CD4-positive, CD25-positive, alpha-beta regulatory T cell (primary cell): ENCODE measurements around the gene CMKLR1. TPM values are rescaled to one million over a fixed set of nuclear protein-coding genes. Genes with fewer than 3 reads are reported as not detected.
A peak's percentile ranks its signal among the peaks of the same experiment; 100 is the strongest.

ENCODE experiments used
- ATAC-seq, 2 donors: fragments of 150-1000 bp; cut with Tn5 transposase; one replicate each; pipeline ENCODE4 v1.10.0; 2021; ENCODE audit warnings: low read depth in 2 of 2, moderate number of reproducible peaks in 2 of 2, moderate library complexity in 1 of 2
- DNase-seq, 3 donors: peaks; one replicate each; pipeline versions ENCODE4 v3.0.0 to v3.0.0-alpha.2; 2012 to 2022; ENCODE audit warnings: mixed read lengths in 1 of 3
- H3K27ac ChIP-seq: one replicate; pipeline ENCODE4 v1.7.0; 2013; ENCODE audit warnings: mild to moderate bottlenecking, low read length; ENCODE audit not compliant: insufficient read depth, poor library complexity, severe bottlenecking
- H3K27me3 ChIP-seq: one replicate; pipeline ENCODE4 v1.7.0; 2013; ENCODE audit warnings: low read length; ENCODE audit not compliant: control insufficient read depth, insufficient read depth
- H3K36me3 ChIP-seq: one replicate; pipeline ENCODE4 v1.7.0; 2013; ENCODE audit warnings: mild to moderate bottlenecking, low read length, moderate library complexity; ENCODE audit not compliant: control insufficient read depth, insufficient read depth
- H3K4me1 ChIP-seq: 2 replicates; pipeline ENCODE4 v1.7.0; 2013; ENCODE audit warnings: mild to moderate bottlenecking, low read length; ENCODE audit not compliant: insufficient read depth, control insufficient read depth, poor library complexity, severe bottlenecking
- H3K4me3 ChIP-seq: one replicate; pipeline ENCODE4 v1.7.0; 2013; ENCODE audit warnings: low read depth, mild to moderate bottlenecking, low read length, moderate library complexity
- H3K9me3 ChIP-seq, 2 experiments: 1 replicate in 1 of 2; 2 replicates in 1 of 2; pipeline ENCODE4 v1.7.0; 2013; ENCODE audit warnings: low read length in 2 of 2, mild to moderate bottlenecking in 1 of 2, moderate library complexity in 1 of 2; ENCODE audit not compliant: control insufficient read depth in 2 of 2
- H3K27ac Mint-ChIP-seq, 3 donors: one replicate each; pipeline ENCODE4 v1.8.0; 2020 to 2022; ENCODE audit warnings: mild to moderate bottlenecking in 3 of 3, mixed read lengths in 3 of 3, moderate library complexity in 2 of 3
- H3K27me3 Mint-ChIP-seq: one replicate; pipeline ENCODE4 v1.8.0; 2022; ENCODE audit warnings: mild to moderate bottlenecking, mixed read lengths
- H3K36me3 Mint-ChIP-seq: one replicate; pipeline ENCODE4 v1.8.0; 2020; ENCODE audit warnings: mixed read lengths
- H3K4me1 Mint-ChIP-seq, 4 donors: one replicate each; pipeline ENCODE4 v1.8.0; 2020 to 2022; ENCODE audit warnings: mixed read lengths in 4 of 4, mild to moderate bottlenecking in 1 of 4
- H3K4me3 Mint-ChIP-seq, 4 donors: one replicate each; pipeline ENCODE4 v1.8.0; 2020 to 2022; ENCODE audit warnings: mild to moderate bottlenecking in 4 of 4, mixed read lengths in 4 of 4, moderate library complexity in 3 of 4
- H3K9me3 Mint-ChIP-seq, 7 donors: one replicate each; pipeline ENCODE4 v1.8.0; 2020 to 2022; ENCODE audit warnings: mixed read lengths in 7 of 7, mild to moderate bottlenecking in 3 of 7, moderate library complexity in 2 of 7
- polyA plus RNA-seq, 4 donors: library from polyadenylated mRNA; unstranded; fragments of 300-500 nt; fragmentation: Illumina TruSeq; gene quantifications; one replicate each; pipeline ENCODE4 v1.2.3, GENCODE V29; 2021
- total RNA-seq: library from RNA; stranded (reverse); gene quantifications from one replicate; pipeline ENCODE4 v1.2.3, GENCODE V29; 2022

CMKLR1 gene
- total and polyA plus RNA-seq, 5 donors from 2014 or later: 0.18 to 1.6 (median 0.30) TPM

DNA sequence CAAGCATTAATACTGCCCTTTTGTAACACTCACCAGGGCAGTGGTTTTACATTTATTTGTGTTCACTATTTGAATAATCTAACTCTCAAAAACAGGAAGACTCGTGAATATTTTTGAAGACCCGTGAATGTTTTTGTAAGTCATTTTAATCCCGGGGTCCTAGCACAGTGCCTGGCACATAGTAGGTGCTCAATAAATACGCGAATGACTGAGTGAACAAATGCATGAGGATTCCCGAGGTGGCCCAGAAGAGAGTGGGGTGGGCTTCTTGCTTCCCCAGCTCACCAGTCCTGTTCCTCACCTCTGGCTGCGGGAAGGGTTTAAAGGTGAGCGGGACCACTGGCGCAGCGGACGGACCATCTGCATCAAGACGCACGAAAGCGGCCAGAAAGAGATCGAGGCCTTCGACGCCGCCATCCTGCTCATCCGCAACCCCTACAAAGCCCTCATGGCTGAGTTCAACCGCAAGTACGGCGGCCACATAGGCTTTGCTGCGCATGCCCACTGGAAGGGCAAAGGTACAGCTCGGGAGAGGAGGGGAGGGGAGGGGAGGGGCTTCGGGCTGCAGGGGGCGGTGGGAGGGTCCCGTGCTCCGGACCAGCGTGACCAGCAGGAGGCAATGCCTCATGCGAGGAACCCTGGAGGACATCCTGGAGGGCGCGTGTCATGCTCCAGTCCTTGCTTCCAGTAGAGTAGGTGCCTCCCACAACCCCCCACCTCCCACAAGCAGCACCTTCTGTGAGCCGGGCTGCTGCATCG, 98.9 kb downstream of the CMKLR1 start:
- no peak overlapping the region for H3K27ac Mint-ChIP-seq
- Histone ChIP-seq H3K36me3 (no peaks in the 10 kb centered on the region), H3K4me3 (no peak overlapping the region), H3K27ac (no peak overlapping the region), H3K9me3 (no peaks in the 10 kb centered on the region), H3K27me3 (peaks cover 3% of the 10 kb centered on the region), H3K4me1 (no peaks in the 10 kb centered on the region)
- H3K9me3 Mint-ChIP-seq: peaks cover 0 to 1% (median 0%) of the 10 kb centered on the region in 7 donors
- ATAC-seq (no peak), DNase-seq (no peak)
- peaks cover 16% of the 10 kb centered on the region for H3K27me3 Mint-ChIP-seq
- no peak overlapping the region for H3K4me3 Mint-ChIP-seq
- peaks cover 0 to 8% (median 3%) of the 10 kb centered on the region in 4 donors for H3K4me1 Mint-ChIP-seq
- no peaks in the 10 kb centered on the region for H3K36me3 Mint-ChIP-seq

DNA sequence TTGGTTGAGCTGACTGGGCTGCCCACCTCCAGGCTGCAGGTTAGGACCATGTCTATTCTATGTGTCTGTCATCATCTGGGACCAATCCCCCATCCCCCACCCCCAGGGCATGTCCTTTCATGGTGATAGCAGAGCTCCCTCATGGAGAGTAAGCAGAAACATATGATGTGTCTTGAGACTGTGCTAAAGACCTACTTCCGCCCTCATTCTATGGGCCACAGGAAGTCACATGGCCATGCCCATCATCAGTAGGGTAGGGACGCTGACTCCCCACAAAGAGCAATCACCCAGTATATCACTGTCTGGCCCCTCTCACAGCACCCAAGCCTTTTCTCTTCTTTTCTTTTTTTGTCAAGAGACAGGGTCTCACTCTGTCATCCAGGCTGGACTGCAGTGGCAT, 99.7 kb downstream of the CMKLR1 start:
- H3K4me1 ChIP-seq: no peaks in the 10 kb centered on the region
- Mint-ChIP-seq H3K36me3 (no peaks in the 10 kb centered on the region), H3K4me1 (peaks cover 0 to 8% (median 3%) of the 10 kb centered on the region in 4 donors), H3K4me3 (no peak overlapping the region), H3K27ac (peak overlapping the region in 1 of 3 donors; percentile 41), H3K27me3 (peaks cover 16% of the 10 kb centered on the region), H3K9me3 (peaks cover 0 to 1% (median 0%) of the 10 kb centered on the region in 7 donors)
- H3K9me3 ChIP-seq: no peaks in the 10 kb centered on the region
- H3K36me3 ChIP-seq: no peaks in the 10 kb centered on the region
- no peak for ATAC-seq
- no peak for DNase-seq
- H3K27ac ChIP-seq: no peak overlapping the region
- no peak overlapping the region for H3K4me3 ChIP-seq
- peaks cover 3% of the 10 kb centered on the region for H3K27me3 ChIP-seq

- Mint-ChIP-seq H3K27ac (peak overlapping the region in 1 of 3 donors; percentile 41), H3K4me1 (peaks cover 0 to 8% (median 3%) of the 10 kb centered on the region in 4 donors), H3K27me3 (peaks cover 12% of the 10 kb centered on the region), H3K4me3 (no peak overlapping the region), H3K9me3 (peaks cover 0 to 1% (median 0%) of the 10 kb centered on the region in 7 donors), H3K36me3 (no peaks in the 10 kb centered on the region)
- no peaks in the 10 kb centered on the region for H3K4me1 ChIP-seq
- no peaks in the 10 kb centered on the region for H3K9me3 ChIP-seq
- peaks cover 3% of the 10 kb centered on the region for H3K27me3 ChIP-seq
- DNase-seq (no peak), ATAC-seq (no peak)
- no peak overlapping the region for H3K4me3 ChIP-seq
- H3K27ac ChIP-seq: no peak overlapping the region
- no peaks in the 10 kb centered on the region for H3K36me3 ChIP-seq
Measured at GRCh38 chr12:108238474-108238873, 100.6 kb downstream of the CMKLR1 start.

Other genes starting within 250 kb of the CMKLR1 start
- 2.3 TPM for gene WSCD2, start 210.0 kb downstream of the CMKLR1 start, total RNA-seq
- gene WSCD2, start 210.0 kb downstream of the CMKLR1 start, polyA plus RNA-seq: 1 to 10 TPM in 2 of 4 donors, under 1 TPM in 2; 0.23 to 1.8 (median 1.2) TPM
- gene FICD, start 176.0 kb upstream of the CMKLR1 start, total RNA-seq: 5.4 TPM
- 1 to 10 TPM in 3 of 4 donors, under 1 TPM in 1; 0.79 to 4.7 (median 2.3) TPM for gene FICD, start 176.0 kb upstream of the CMKLR1 start, polyA plus RNA-seq
- 107 TPM for gene SART3, start 221.9 kb upstream of the CMKLR1 start, total RNA-seq
- 10 to 100 TPM; 25.3 to 37.6 (median 32.2) TPM for gene SART3, start 221.9 kb upstream of the CMKLR1 start, polyA plus RNA-seq
- gene ISCU, start 223.3 kb upstream of the CMKLR1 start, total RNA-seq: 173 TPM
- gene ISCU, start 223.3 kb upstream of the CMKLR1 start, polyA plus RNA-seq: 100 to 1,000 TPM; 241 to 295 (median 260) TPM